Metanephros (tissue), 1 donor: ENCODE measurements around the gene SUOX. TPM values are rescaled to one million over a fixed set of nuclear protein-coding genes. Genes with fewer than 3 reads are reported as not detected.

Experiments
- total RNA-seq: library from RNA; depleted of rRNA; stranded (reverse); fragments of >200 nt; gene quantifications from one replicate; pipeline ENCODE4 v1.2.3, GENCODE V29; 2014

SUOX gene
- total RNA-seq, result 30.5 TPM

DNA sequence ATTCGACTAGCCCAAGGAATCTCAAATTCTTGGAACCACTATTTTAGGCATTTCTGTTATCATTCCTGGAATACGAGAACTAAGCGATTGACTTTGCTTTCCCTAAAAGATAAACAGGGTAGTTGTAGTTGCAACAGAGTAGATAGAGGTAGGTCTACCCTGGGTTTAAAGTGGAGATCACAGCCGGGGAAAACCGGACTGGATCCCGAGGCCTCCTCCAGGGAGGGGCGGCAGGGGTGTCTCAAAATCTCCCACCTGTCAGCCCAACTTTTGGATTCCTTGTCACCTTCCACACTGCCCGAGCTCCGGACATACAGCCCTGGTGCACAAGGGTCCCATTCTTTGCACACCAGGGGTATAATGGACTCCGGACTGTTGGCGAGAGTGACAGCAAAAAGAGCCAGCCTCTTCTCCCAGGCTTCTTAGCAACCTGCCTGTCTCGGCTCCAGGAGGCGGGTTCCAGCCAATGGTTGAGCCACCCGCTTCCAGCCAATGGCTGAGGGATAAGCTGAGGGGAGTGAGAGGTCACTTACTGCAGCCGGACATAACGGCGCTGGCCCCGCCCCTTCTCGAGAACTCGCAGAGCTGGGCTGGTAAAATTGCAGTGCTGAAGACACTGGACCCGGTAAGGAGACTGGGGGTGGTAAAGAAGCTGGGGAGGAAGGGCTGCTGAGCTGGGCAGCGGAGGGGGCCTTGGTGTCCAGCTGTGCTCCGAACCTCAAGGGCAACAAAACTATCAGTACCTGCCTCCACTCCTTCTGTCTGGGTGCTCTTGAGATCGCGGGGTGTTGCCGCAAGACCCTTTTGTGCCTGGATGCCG is at the start of gene SUOX:
TSS of gene SUOX (plus strand) at position 562 of the 820 bp plus-strand sequence. CDS start 4,946 bp downstream, outside the sequence.

DNA sequence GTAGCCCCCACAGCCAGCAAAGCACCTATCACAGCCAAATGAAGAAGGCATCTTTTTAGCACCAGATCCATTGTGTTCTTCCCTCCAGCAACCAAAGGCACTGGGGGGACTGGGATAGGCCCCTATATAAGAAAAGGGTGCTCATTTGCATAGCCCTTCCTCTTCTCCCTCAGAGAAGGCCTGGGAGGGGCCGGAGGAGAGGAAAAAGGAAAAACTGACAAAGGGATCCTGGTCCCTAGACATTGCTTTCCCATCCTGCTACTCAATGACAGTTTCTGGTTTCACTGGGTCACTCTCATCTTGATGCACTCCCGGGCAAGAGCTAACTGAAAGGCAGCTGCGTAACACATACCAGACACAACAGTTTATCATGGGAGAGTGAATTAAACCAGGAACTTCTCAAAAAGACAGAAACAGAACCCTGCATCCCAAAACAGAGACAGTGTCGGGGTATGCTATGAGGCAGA is 31.1 kb upstream of the SUOX start, which contains the start of gene PMEL:
TSS of gene PMEL (minus strand) at position 102 of the 467 bp plus-strand sequence. CDS start at position 71, 31 bp downstream.

DNA sequence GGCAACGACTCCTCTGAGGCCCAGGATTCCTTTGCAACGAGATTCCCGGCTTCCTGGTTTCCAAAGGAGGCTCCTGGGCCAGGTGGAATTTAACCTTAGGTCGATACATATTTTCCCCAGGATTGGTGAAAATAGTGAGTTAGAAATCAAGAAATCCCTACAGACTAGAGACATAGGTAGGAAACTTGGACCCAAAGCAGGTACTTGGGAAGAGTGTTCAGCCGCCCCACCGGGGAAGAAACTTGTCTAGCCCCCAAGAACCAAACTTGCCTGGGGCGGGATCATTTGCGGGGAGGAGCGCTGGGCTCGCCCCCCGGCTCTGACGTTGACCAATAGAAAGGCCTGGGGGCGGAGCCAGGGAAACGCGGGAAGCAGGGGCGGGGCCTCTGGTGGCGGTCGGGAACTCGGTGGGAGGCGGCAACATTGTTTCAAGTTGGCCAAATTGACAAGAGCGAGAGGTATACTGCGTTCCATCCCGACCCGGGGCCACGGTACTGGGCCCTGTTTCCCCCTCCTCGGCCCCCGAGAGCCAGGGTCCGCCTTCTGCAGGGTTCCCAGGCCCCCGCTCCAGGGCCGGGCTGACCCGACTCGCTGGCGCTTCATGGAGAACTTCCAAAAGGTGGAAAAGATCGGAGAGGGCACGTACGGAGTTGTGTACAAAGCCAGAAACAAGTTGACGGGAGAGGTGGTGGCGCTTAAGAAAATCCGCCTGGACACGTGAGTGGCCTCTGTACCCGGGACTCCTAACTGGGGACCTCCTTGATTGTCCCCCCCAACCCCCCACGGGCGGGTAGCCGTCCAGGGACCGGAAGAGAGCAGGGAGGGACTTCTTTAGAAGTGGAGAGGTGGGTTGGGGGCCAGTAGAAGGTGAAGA is 30.4 kb upstream of the SUOX start, which contains the start of gene CDK2:
TSS of gene CDK2 (plus strand) at position 423 of the 874 bp plus-strand sequence. CDS start at position 602, 179 bp downstream.

DNA sequence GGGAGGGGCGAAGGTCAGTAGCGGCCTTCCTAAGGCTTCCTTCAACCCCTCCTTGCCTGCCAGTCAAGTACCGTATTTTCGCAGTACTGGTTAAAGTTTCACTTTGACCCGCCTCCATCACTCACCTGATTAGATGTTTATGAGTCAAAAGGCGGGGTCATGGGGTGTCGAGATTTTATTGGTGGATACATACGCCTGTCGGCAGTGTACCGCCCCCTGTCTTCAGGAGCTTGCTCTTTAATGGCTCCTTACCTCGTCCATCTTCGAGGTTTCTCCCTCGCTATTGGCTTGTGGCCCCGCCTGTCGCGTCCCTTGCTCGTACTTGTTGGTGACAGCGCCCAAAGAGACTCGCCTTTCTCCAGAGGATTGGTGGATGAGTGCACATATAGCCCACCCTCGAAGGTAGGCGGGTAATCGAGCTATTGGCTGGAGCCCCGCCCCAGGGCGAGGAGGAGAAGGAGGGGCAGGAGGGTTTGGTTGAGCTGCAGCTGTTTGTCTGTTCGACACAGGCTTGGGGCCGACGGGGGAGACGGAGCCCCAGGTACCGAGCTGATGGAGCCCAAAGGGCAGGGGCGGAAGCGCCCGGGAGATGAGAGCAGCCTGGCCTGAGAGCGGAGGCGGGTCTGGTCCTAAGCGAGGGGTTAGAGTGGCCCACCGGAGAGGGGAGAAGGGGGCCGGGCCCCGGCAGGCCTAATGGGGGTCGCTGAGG is 23.3 kb upstream of the SUOX start, which contains the start of gene RAB5B:
TSS of gene RAB5B (plus strand) at position 480 of the 709 bp plus-strand sequence. CDS start 12,883 bp downstream, outside the sequence.

DNA sequence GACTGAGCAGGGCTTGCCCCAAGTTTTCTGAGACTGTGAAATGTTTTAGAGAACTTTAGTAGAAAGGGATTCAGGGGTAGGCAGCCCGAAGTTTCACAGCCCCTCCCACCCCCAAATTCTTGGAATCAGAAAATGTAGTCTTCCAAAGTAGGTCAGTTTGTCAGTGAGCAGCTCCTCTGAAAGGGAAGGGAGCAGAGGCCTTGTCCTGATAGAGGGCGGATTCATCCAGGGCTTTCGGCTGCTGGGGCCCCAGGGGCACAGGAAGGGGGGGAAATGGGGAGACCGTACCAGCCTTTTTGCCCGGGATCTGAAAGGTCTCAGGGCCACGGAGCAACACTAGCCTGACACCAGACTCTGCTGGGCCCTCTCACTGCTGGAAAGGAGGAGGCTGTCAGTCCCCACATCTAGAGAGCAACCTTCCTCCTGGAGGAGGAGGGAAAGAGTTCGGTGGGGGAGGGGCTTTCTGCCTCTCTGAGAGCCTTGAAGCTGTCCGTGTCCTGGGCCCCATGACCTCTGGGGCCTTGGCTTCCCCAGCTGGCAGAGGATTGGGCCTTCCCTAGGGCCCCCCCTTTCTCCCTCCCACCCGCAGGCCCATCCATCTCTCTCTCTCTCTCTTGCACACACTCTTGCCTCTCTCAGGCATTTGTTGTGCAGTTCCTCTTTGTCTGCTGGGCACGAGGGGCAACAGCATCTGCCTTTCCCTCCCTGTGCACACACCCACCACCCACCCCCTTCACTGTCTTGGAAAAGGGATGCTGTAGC is 23.5 kb downstream of the SUOX start, which contains the start of gene IKZF4:
TSS of gene IKZF4 (plus strand) at position 621 of the 762 bp plus-strand sequence. CDS start 451 bp downstream, outside the sequence.

DNA sequence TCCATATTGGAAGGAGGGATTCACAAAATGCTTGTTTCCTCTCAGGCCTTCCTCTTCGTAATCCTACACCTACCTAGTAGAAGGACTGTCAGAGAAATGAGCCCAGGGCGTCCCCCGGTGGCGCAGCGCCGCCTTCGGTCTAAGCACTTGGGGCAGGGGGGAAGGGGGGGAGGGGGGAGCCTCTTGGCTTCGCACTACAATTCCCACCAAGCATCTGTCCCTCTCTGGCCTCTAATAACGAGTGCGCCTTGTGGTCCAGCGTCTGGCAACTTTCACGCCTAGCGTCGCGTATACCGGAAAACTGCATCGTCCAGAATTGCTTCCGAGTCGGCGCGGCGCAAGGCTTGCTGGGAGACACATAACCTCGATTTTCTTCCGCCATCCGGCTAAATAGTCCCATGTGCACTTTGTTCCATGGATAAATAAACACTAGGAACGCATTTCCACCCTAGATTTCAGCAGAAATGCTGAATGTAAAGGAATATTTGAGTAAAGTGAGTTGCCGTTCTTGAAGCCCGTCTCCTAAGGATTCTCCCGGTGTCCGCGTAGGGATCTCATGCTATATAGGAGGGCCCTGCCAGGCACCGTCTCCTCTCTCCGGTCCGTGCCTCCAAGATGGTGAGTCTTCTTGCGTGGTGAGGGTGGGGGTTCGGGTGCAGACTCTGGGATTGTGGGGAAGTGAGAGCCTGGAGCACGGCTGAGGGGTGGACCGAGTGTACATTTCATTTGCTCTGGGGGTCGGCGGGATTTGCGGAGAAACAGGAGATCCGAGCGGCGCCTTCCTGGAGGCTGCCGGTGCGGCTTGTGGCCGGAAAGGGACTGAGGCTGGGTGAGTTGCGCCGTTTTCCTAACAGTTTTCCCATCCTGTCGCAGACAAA is 44.7 kb downstream of the SUOX start, which contains the start of gene RPS26:
TSS of gene RPS26 (plus strand) at position 367 of the 878 bp plus-strand sequence. CDS start at position 616, 249 bp downstream.

Other genes with a start within 250 kb of the SUOX start
- 38.0 TPM for gene SARNP, start 179.6 kb upstream of the SUOX start, total RNA-seq
- 19.3 TPM for gene ORMDL2, start 179.2 kb upstream of the SUOX start, total RNA-seq
- 37.1 TPM for gene DNAJC14, start 167.7 kb upstream of the SUOX start, total RNA-seq
- gene MMP19, start 154.3 kb upstream of the SUOX start, total RNA-seq, result 1.5 TPM
- gene PYM1, start 69.4 kb upstream of the SUOX start, total RNA-seq, result 22.0 TPM
- gene DGKA, start 66.1 kb upstream of the SUOX start, total RNA-seq, result 20.2 TPM
- 3.2 TPM for gene PMEL, start 31.2 kb upstream of the SUOX start, total RNA-seq
- 37.2 TPM for gene CDK2, start 30.4 kb upstream of the SUOX start, total RNA-seq
- 86.6 TPM for gene RAB5B, start 23.2 kb upstream of the SUOX start, total RNA-seq
- 6.0 TPM for gene IKZF4, start 23.8 kb downstream of the SUOX start, total RNA-seq
- gene RPS26, start 44.6 kb downstream of the SUOX start, total RNA-seq, result 280 TPM
- gene ERBB3, start 82.9 kb downstream of the SUOX start, total RNA-seq, result 123 TPM
- 78.5 TPM for gene PA2G4, start 107.3 kb downstream of the SUOX start, total RNA-seq
- 1,889 TPM for gene RPL41, start 119.4 kb downstream of the SUOX start, total RNA-seq
- 4.9 TPM for gene ZC3H10, start 121.0 kb downstream of the SUOX start, total RNA-seq
- gene ESYT1, start 131.0 kb downstream of the SUOX start, total RNA-seq, result 105 TPM
- 79.0 TPM for gene MYL6B, start 155.3 kb downstream of the SUOX start, total RNA-seq
- 1,413 TPM for gene MYL6, start 161.1 kb downstream of the SUOX start, total RNA-seq
- gene SMARCC2, start 192.2 kb downstream of the SUOX start, total RNA-seq, result 119 TPM
- 40.6 TPM for gene RNF41, start 224.6 kb downstream of the SUOX start, total RNA-seq
- gene NABP2, start 227.1 kb downstream of the SUOX start, total RNA-seq, result 22.0 TPM
- gene SLC39A5, start 232.8 kb downstream of the SUOX start, total RNA-seq, result 34.9 TPM